CD4-positive, alpha-beta T cell treated with Interleukin-17A for 1 hour (primary cell): Measurements from ENCODE around the gene RANBP10.

ENCODE experiments used
- DNase-seq: peaks from one replicate; pipeline ENCODE4 v3.0.0-alpha.2; 2020

The RANBP10 gene

GRCh38 chr16:67734731-67735201 lies 71.6 kb downstream of the RANBP10 start:
- no peak for DNase-seq

GRCh38 chr16:67733734-67734470 lies 72.5 kb downstream of the RANBP10 start:
- no peak for DNase-seq

- DNase-seq: no peak
Observed at GRCh38 chr16:67731753-67732095, 74.6 kb downstream of the RANBP10 start.

GRCh38 chr16:67731071-67731752 lies 75.1 kb downstream of the RANBP10 start:
- no peak for DNase-seq

GRCh38 chr16:67730326-67730725 lies 76.0 kb downstream of the RANBP10 start:
- no peak for DNase-seq

- no peak for DNase-seq
Observed at GRCh38 chr16:67729636-67730248, 76.6 kb downstream of the RANBP10 start.

GRCh38 chr16:67727521-67728485 lies 78.6 kb downstream of the RANBP10 start:
- DNase-seq: no peak

- DNase-seq: no peak
Observed at GRCh38 chr16:67726106-67727034, 80.0 kb downstream of the RANBP10 start.

- no peak for DNase-seq
Observed at GRCh38 chr16:67723911-67724305, 82.5 kb downstream of the RANBP10 start.

GRCh38 chr16:67723151-67723910 lies 83.0 kb downstream of the RANBP10 start:
- DNase-seq: no peak

- no peak for DNase-seq
Observed at GRCh38 chr16:67720236-67720635, 86.1 kb downstream of the RANBP10 start.

- no peak for DNase-seq
Observed at GRCh38 chr16:67719778-67720144, 86.6 kb downstream of the RANBP10 start.

GRCh38 chr16:67719048-67719777 lies 87.1 kb downstream of the RANBP10 start, which contains the start of gene GFOD2:
Gene GFOD2 (minus strand): TSS chr16:67719316. CDS start chr16:67685715, 33,601 bp downstream.
- peak; percentile 97 for DNase-seq

- peak; percentile 16 for DNase-seq
Observed at GRCh38 chr16:67718668-67719047, 87.7 kb downstream of the RANBP10 start.

- DNase-seq: no peak
Observed at GRCh38 chr16:67716097-67716496, 90.3 kb downstream of the RANBP10 start.

GRCh38 chr16:67714522-67714921 lies 91.8 kb downstream of the RANBP10 start:
- no peak for DNase-seq

- DNase-seq: no peak
Observed at GRCh38 chr16:67713647-67714273, 92.6 kb downstream of the RANBP10 start.

GRCh38 chr16:67710607-67711006 lies 95.8 kb downstream of the RANBP10 start:
- DNase-seq: no peak

- no peak for DNase-seq
Observed at GRCh38 chr16:67709050-67709449, 97.3 kb downstream of the RANBP10 start.

- DNase-seq: no peak
Observed at GRCh38 chr16:67708368-67708771, 98.0 kb downstream of the RANBP10 start.
